ENCODE results near the gene CLEC19A. TPM values are rescaled to one million over a fixed set of nuclear protein-coding genes. Genes with fewer than 3 reads are reported as not detected.

Gene CLEC19A
- total and polyA plus RNA-seq, 4 experiments from 2014 or later, result not detected

- peaks cover 0 to 6% (median 2%) of the 10 kb centered on the region in 8 donors for H3K9me3 Mint-ChIP-seq
- H3K36me3 Mint-ChIP-seq, result no peaks in the 10 kb centered on the region
Measured at GRCh38 chr16:19323596-19323995, 38.1 kb downstream of the CLEC19A start.

GRCh38 chr16:19328364-19328763, 42.8 kb downstream of the CLEC19A start:
- ChIA-PET POLR2A (ENCODE audit: partially characterized antibody) (no interaction called here), CTCF (ENCODE audit: partially characterized antibody) (no interaction called here)
- Mint-ChIP-seq H3K27ac (no peak overlapping the region), H3K4me1 (no peaks in the 10 kb centered on the region), H3K9me3 (peaks cover 0 to 6% (median 2%) of the 10 kb centered on the region in 8 donors), H3K36me3 (no peaks in the 10 kb centered on the region), H3K27me3 (no peaks in the 10 kb centered on the region), H3K4me3 (no peak overlapping the region)
- intact Hi-C loops (cut with micrococcal nuclease), result no loop called here
- H3K36me3 ChIP-seq (ENCODE audit: insufficient read depth, low read length), result no peaks in the 10 kb centered on the region
- no peak for DNase-seq
- no peak overlapping the region for H3K27ac ChIP-seq (ENCODE audit: low read depth, low read length)
- no peak overlapping the region for H3K4me3 ChIP-seq (ENCODE audit: low read length in 2 of 2)
- no peaks in the 10 kb centered on the region for H3K4me1 ChIP-seq (ENCODE audit: insufficient read depth, low read length)
- H3K9me3 ChIP-seq (ENCODE audit: control insufficient read depth in 1 of 2, low read length in 2 of 2), result no peaks in the 10 kb centered on the region
- H3K27me3 ChIP-seq (ENCODE audit: insufficient read depth, low read length), result no peaks in the 10 kb centered on the region

More at GRCh38 chr16:19323596-19323995, 38.1 kb downstream of the CLEC19A start:
- Mint-ChIP-seq H3K4me3 (no peak overlapping the region), H3K27ac (no peak overlapping the region), H3K4me1 (no peaks in the 10 kb centered on the region), H3K27me3 (no peaks in the 10 kb centered on the region)
- DNase-seq, result no peak
- no peaks in the 10 kb centered on the region for H3K4me1 ChIP-seq (ENCODE audit: insufficient read depth, low read length)
- H3K27me3 ChIP-seq (ENCODE audit: insufficient read depth, low read length), result no peaks in the 10 kb centered on the region
- no peaks in the 10 kb centered on the region for H3K36me3 ChIP-seq (ENCODE audit: insufficient read depth, low read length)
- H3K9me3 ChIP-seq (ENCODE audit: control insufficient read depth in 1 of 2, low read length in 2 of 2), result no peaks in the 10 kb centered on the region
- H3K4me3 ChIP-seq (ENCODE audit: low read length in 2 of 2), result no peak overlapping the region
- H3K27ac ChIP-seq (ENCODE audit: low read depth, low read length), result no peak overlapping the region
- intact Hi-C loops (cut with micrococcal nuclease), result no loop called here
- ChIA-PET POLR2A (ENCODE audit: partially characterized antibody) (no interaction called here), CTCF (ENCODE audit: partially characterized antibody) (no interaction called here)

GRCh38 chr16:19329932-19330331, 44.4 kb downstream of the CLEC19A start:
- H3K4me3 ChIP-seq (ENCODE audit: low read length in 2 of 2), result no peak overlapping the region
- no peaks in the 10 kb centered on the region for H3K27me3 Mint-ChIP-seq
- peaks cover 0 to 9% (median under 1%) of the 10 kb centered on the region in 8 donors for H3K9me3 Mint-ChIP-seq
- intact Hi-C loops (cut with micrococcal nuclease), result no loop called here
- no peaks in the 10 kb centered on the region for H3K36me3 ChIP-seq (ENCODE audit: insufficient read depth, low read length)
- H3K27me3 ChIP-seq (ENCODE audit: insufficient read depth, low read length), result no peaks in the 10 kb centered on the region
- DNase-seq, result no peak
- H3K4me1 Mint-ChIP-seq, result no peaks in the 10 kb centered on the region
- no peaks in the 10 kb centered on the region for H3K9me3 ChIP-seq (ENCODE audit: control insufficient read depth in 1 of 2, low read length in 2 of 2)
- H3K27ac ChIP-seq (ENCODE audit: low read depth, low read length), result no peak overlapping the region
- POLR2A ChIA-PET (ENCODE audit: partially characterized antibody), result no interaction called here
- no peak overlapping the region for H3K27ac Mint-ChIP-seq
- no peaks in the 10 kb centered on the region for H3K36me3 Mint-ChIP-seq
- no peaks in the 10 kb centered on the region for H3K4me1 ChIP-seq (ENCODE audit: insufficient read depth, low read length)
- CTCF ChIA-PET (ENCODE audit: partially characterized antibody), result no interaction called here
- no peak overlapping the region for H3K4me3 Mint-ChIP-seq

- H3K4me3 ChIP-seq (ENCODE audit: low read length in 2 of 2), result no peak overlapping the region
- H3K4me1 ChIP-seq (ENCODE audit: insufficient read depth, low read length), result no peaks in the 10 kb centered on the region
- Mint-ChIP-seq H3K36me3 (no peaks in the 10 kb centered on the region), H3K9me3 (peaks cover 0 to 9% (median under 1%) of the 10 kb centered on the region in 8 donors), H3K27me3 (no peaks in the 10 kb centered on the region), H3K27ac (no peak overlapping the region), H3K4me3 (no peak overlapping the region), H3K4me1 (no peaks in the 10 kb centered on the region)
- CTCF ChIA-PET (ENCODE audit: partially characterized antibody), result interaction anchor here (1.1 kb wide), 1 partner anchor 20 kb away, joined by 3 read pairs; no protein-coding TSS in a partner anchor
- H3K9me3 ChIP-seq (ENCODE audit: control insufficient read depth in 1 of 2, low read length in 2 of 2), result no peaks in the 10 kb centered on the region
- H3K27me3 ChIP-seq (ENCODE audit: insufficient read depth, low read length), result no peaks in the 10 kb centered on the region
- POLR2A ChIA-PET (ENCODE audit: partially characterized antibody), result no interaction called here
- intact Hi-C loops (cut with micrococcal nuclease), result no loop called here
- no peaks in the 10 kb centered on the region for H3K36me3 ChIP-seq (ENCODE audit: insufficient read depth, low read length)
- no peak overlapping the region for H3K27ac ChIP-seq (ENCODE audit: low read depth, low read length)
- DNase-seq, result no peak
Measured at GRCh38 chr16:19330841-19331397, 45.4 kb downstream of the CLEC19A start.

- intact Hi-C loops (cut with micrococcal nuclease), result no loop called here
- no peak overlapping the region for H3K4me3 Mint-ChIP-seq
- no peaks in the 10 kb centered on the region for H3K36me3 ChIP-seq (ENCODE audit: insufficient read depth, low read length)
- H3K9me3 ChIP-seq (ENCODE audit: control insufficient read depth in 1 of 2, low read length in 2 of 2), result no peaks in the 10 kb centered on the region
- H3K9me3 Mint-ChIP-seq, result peaks cover 0 to 9% (median 2%) of the 10 kb centered on the region in 8 donors
- no peak for DNase-seq
- ChIA-PET CTCF (ENCODE audit: partially characterized antibody) (no interaction called here), POLR2A (ENCODE audit: partially characterized antibody) (no interaction called here)
- H3K36me3 Mint-ChIP-seq, result no peaks in the 10 kb centered on the region
- no peak overlapping the region for H3K27ac Mint-ChIP-seq
- H3K27ac ChIP-seq (ENCODE audit: low read depth, low read length), result no peak overlapping the region
- no peaks in the 10 kb centered on the region for H3K27me3 ChIP-seq (ENCODE audit: insufficient read depth, low read length)
- H3K4me1 ChIP-seq (ENCODE audit: insufficient read depth, low read length), result no peaks in the 10 kb centered on the region
- no peaks in the 10 kb centered on the region for H3K27me3 Mint-ChIP-seq
- H3K4me3 ChIP-seq (ENCODE audit: low read length in 2 of 2), result no peak overlapping the region
- no peaks in the 10 kb centered on the region for H3K4me1 Mint-ChIP-seq
Measured at GRCh38 chr16:19331794-19332193, 46.3 kb downstream of the CLEC19A start.

- Mint-ChIP-seq H3K4me1 (no peaks in the 10 kb centered on the region), H3K27ac (no peak overlapping the region), H3K9me3 (peaks cover 0 to 3% (median 0%) of the 10 kb centered on the region in 8 donors)
Measured at GRCh38 chr16:19338335-19338734, 52.8 kb downstream of the CLEC19A start.

GRCh38 chr16:19344224-19344801, 58.8 kb downstream of the CLEC19A start:
- H3K36me3 Mint-ChIP-seq, result no peaks in the 10 kb centered on the region
- no peak overlapping the region for H3K4me3 Mint-ChIP-seq
- H3K4me1 ChIP-seq (ENCODE audit: insufficient read depth, low read length), result no peaks in the 10 kb centered on the region
- no peak for DNase-seq
- no peak overlapping the region for H3K4me3 ChIP-seq (ENCODE audit: low read length in 2 of 2)
- peaks cover 0 to 2% (median 0%) of the 10 kb centered on the region in 8 donors for H3K9me3 Mint-ChIP-seq
- no peaks in the 10 kb centered on the region for H3K9me3 ChIP-seq (ENCODE audit: control insufficient read depth in 1 of 2, low read length in 2 of 2)
- no peaks in the 10 kb centered on the region for H3K36me3 ChIP-seq (ENCODE audit: insufficient read depth, low read length)
- intact Hi-C loops (cut with micrococcal nuclease), result no loop called here
- H3K4me1 Mint-ChIP-seq, result no peaks in the 10 kb centered on the region
- no peak overlapping the region for H3K27ac Mint-ChIP-seq
- ChIA-PET CTCF (ENCODE audit: partially characterized antibody) (no interaction called here), POLR2A (ENCODE audit: partially characterized antibody) (no interaction called here)
- H3K27ac ChIP-seq (ENCODE audit: low read depth, low read length), result no peak overlapping the region
- peaks cover 8 to 20% of the 10 kb centered on the region in 2 donors for H3K27me3 Mint-ChIP-seq
- H3K27me3 ChIP-seq (ENCODE audit: insufficient read depth, low read length), result no peaks in the 10 kb centered on the region

More at GRCh38 chr16:19338335-19338734, 52.8 kb downstream of the CLEC19A start:
- Mint-ChIP-seq H3K36me3 (no peaks in the 10 kb centered on the region), H3K4me3 (no peak overlapping the region), H3K27me3 (peaks cover 1 to 6% of the 10 kb centered on the region in 2 donors)
- H3K27ac ChIP-seq (ENCODE audit: low read depth, low read length), result no peak overlapping the region
- H3K27me3 ChIP-seq (ENCODE audit: insufficient read depth, low read length), result no peaks in the 10 kb centered on the region
- intact Hi-C loops (cut with micrococcal nuclease), result loop anchor here (5.0 kb wide), 1 partner anchor 164 kb away; no protein-coding TSS in a partner anchor
- POLR2A ChIA-PET (ENCODE audit: partially characterized antibody), result no interaction called here
- H3K4me3 ChIP-seq (ENCODE audit: low read length in 2 of 2), result no peak overlapping the region
- no peaks in the 10 kb centered on the region for H3K4me1 ChIP-seq (ENCODE audit: insufficient read depth, low read length)
- CTCF ChIA-PET (ENCODE audit: partially characterized antibody), result no interaction called here
- no peaks in the 10 kb centered on the region for H3K36me3 ChIP-seq (ENCODE audit: insufficient read depth, low read length)
- no peak for DNase-seq
- H3K9me3 ChIP-seq (ENCODE audit: control insufficient read depth in 1 of 2, low read length in 2 of 2), result no peaks in the 10 kb centered on the region

All from CD4-positive, alpha-beta memory T cell (primary cell).